K562 (cell line): ENCODE measurements around the gene FRMD3. TPM values are rescaled to one million over a fixed set of nuclear protein-coding genes. Genes with fewer than 3 reads are reported as not detected.

ENCODE experiments used
- ATAC-seq: fragments of 200-7000 bp; cut with Tn5 transposase; 3 replicates; pipeline ENCODE4 v1.9.1; 2020; ENCODE audit warnings: moderate library complexity
- BruUV-seq: library from RNA; stranded (reverse); fragments of 400-500 nt; replicated peaks from 2 replicates; lab custom pipeline; 2021; lab: Mats Ljungman, UMichigan
- CTCF ChIA-PET: fragments of 300-600 bp; formaldehyde crosslinking; extraction: SDS; loops from one replicate; lab custom pipeline; 2021; ENCODE audit warnings: low intra/inter-chr PET ratio; lab: Yijun Ruan, JAX
- POLR2A ChIA-PET: fragments of 300-600, 350-650 bp; sonication (Branson Sonifier 250); formaldehyde crosslinking; extraction: SDS; loops from one replicate; lab custom pipeline; 2021; ENCODE audit warnings: antibody characterized with exemption, inconsistent platforms; lab: Yijun Ruan, JAX
- DNase-seq, 4 experiments: peaks; one replicate each; pipeline versions ENCODE4 v3.0.0 to v3.0.0-alpha.2; 2011 to 2018; ENCODE audit warnings: low spot score in 3 of 4, mixed read lengths in 3 of 4; ENCODE audit errors: extremely low read depth in 1 of 4
- FAIRE-seq: peaks from 2 replicates; lab custom pipeline; 2011; peaks lifted over from hg19 to GRCh38; lab: Jason Lieb, UNC
- H2AFZ ChIP-seq: 2 replicates; pipeline ENCODE4 v1.6.0; 2011; ENCODE audit warnings: low read depth, low read length, control low read depth, inconsistent platforms
- H3K27ac ChIP-seq: fragments of 200-600 bp; 3 replicates; pipeline ENCODE4 v1.8.0; 2011; ENCODE audit warnings: low read depth, mild to moderate bottlenecking, control low read depth, inconsistent platforms, low read length, moderate library complexity, mixed read lengths; ENCODE audit errors: extremely low read depth
- H3K27me3 ChIP-seq, 2 experiments: fragments of 300-600 bp in 1 of 2; 2 replicates in 1 of 2; 3 replicates in 1 of 2; pipeline versions ENCODE4 v1.6.0 to v1.8.0; 2011; ENCODE audit warnings: inconsistent platforms in 2 of 2, low read length in 2 of 2, mild to moderate bottlenecking in 1 of 2, mixed read lengths in 1 of 2, moderate library complexity in 1 of 2; ENCODE audit not compliant: control insufficient read depth in 2 of 2, insufficient read depth in 2 of 2
- H3K36me3 ChIP-seq: fragments of 300-600 bp; 3 replicates; pipeline ENCODE4 v1.8.0; 2011; ENCODE audit warnings: mild to moderate bottlenecking, low read length, inconsistent platforms; ENCODE audit not compliant: control insufficient read depth, insufficient read depth
- H3K4me1 ChIP-seq, 2 experiments: fragments of 200-600 bp in 1 of 2; replicated peaks in 1 of 2; 2 replicates in 1 of 2; 3 replicates in 1 of 2; pipeline versions ENCODE4 v1.5.1 to v1.8.0; 2011; ENCODE audit warnings: inconsistent platforms in 2 of 2, low read length in 2 of 2, mild to moderate bottlenecking in 1 of 2, mixed read lengths in 1 of 2, moderate library complexity in 1 of 2; ENCODE audit not compliant: control insufficient read depth in 2 of 2, insufficient read depth in 2 of 2
- H3K4me2 ChIP-seq: 2 replicates; pipeline ENCODE4 v1.6.1; 2011; ENCODE audit warnings: low read length, control low read depth, inconsistent platforms, mixed read lengths; ENCODE audit not compliant: insufficient read depth
- H3K4me3 ChIP-seq: fragments of 200-600 bp; sonication (generic), shearing (Covaris generic); 2 replicates; pipeline ENCODE4 v1.5.1; 2016; ENCODE audit warnings: control low read depth, inconsistent platforms
- H3K79me2 ChIP-seq: fragments of 200-600 bp; 3 replicates; pipeline ENCODE4 v1.8.0; 2011; ENCODE audit warnings: low read length, inconsistent platforms; ENCODE audit not compliant: control insufficient read depth, insufficient read depth
- H3K9ac ChIP-seq, 2 experiments: 2 replicates each; pipeline versions ENCODE4 v1.6.0 to v1.6.1; 2011; ENCODE audit warnings: low read depth in 2 of 2, low read length in 2 of 2, control low read depth in 1 of 2, inconsistent platforms in 1 of 2, mild to moderate bottlenecking in 1 of 2, mixed read lengths in 1 of 2; ENCODE audit not compliant: insufficient read depth in 1 of 2
- H3K9me1 ChIP-seq: one replicate; pipeline ENCODE4 v1.6.0; 2011; ENCODE audit warnings: inconsistent platforms, mild to moderate bottlenecking, low read length, moderate library complexity; ENCODE audit not compliant: control insufficient read depth, insufficient read depth
- H3K9me3 ChIP-seq: replicated peaks from 2 replicates; pipeline ENCODE4 v1.5.1; 2011; ENCODE audit warnings: low read depth, low read length, inconsistent platforms; ENCODE audit not compliant: control insufficient read depth, insufficient read depth
- H4K20me1 ChIP-seq: replicated peaks from 2 replicates; pipeline ENCODE4 v1.6.1; 2011; ENCODE audit warnings: low read length, inconsistent platforms, mixed read lengths; ENCODE audit not compliant: control insufficient read depth, insufficient read depth
- FOXA3 ChIP-seq, 2 experiments: fragments of 450-650 bp in 1 of 2; sonication (generic) in 1 of 2; formaldehyde crosslinking; IDR thresholded peaks in 1 of 2; conservative IDR thresholded peaks in 1 of 2; 2 replicates each; pipeline versions ENCODE4 v1.4.0 to v1.8.0; 2020 to 2022; ENCODE audit warnings: mild to moderate bottlenecking in 2 of 2, missing genetic modification reagents in 1 of 2
- GATA2 ChIP-seq: sonication (generic); formaldehyde crosslinking; IDR thresholded peaks from 2 replicates; pipeline ENCODE4 v1.4.0; 2020; ENCODE audit warnings: mild to moderate bottlenecking, missing genetic modification reagents
- HDAC2 ChIP-seq: fragments of 450-650 bp; IDR thresholded peaks from 2 replicates; pipeline ENCODE4 v1.6.1; 2016; ENCODE audit warnings: mild to moderate bottlenecking
- NR4A1 ChIP-seq, 2 experiments: fragments of 250-450 bp in 1 of 2; fragments of 450-650 bp in 1 of 2; sonication (Bioruptor Pico) in 1 of 2; IDR thresholded peaks; 2 replicates each; pipeline versions ENCODE4 v1.4.0 to v1.6.1; 2016 to 2020; ENCODE audit warnings: mild to moderate bottlenecking in 2 of 2, missing compliant biosample characterization in 1 of 2, missing genetic modification characterization in 1 of 2, moderate library complexity in 1 of 2
- RBM25 ChIP-seq: fragments of 200-400 bp; formaldehyde crosslinking; IDR thresholded peaks from 2 replicates; pipeline ENCODE4 v1.6.1; 2018; ENCODE audit warnings: low read length, low read depth, moderate library complexity; ENCODE audit not compliant: severe bottlenecking
- U2AF2 ChIP-seq: fragments of 200-400 bp; formaldehyde crosslinking; optimal IDR thresholded peaks from 2 replicates; pipeline ENCODE3; 2017; ENCODE audit warnings: low read depth, mild to moderate bottlenecking, low read length
- ZNF146 ChIP-seq: IDR thresholded peaks from one replicate; pipeline ENCODE4 v1.6.1; 2018; ENCODE audit warnings: missing compliant biosample characterization; ENCODE audit not compliant: unreplicated experiment
- ZNF445 ChIP-seq: fragments of 250-450 bp; sonication (Bioruptor Pico); IDR thresholded peaks from 2 replicates; pipeline ENCODE4 v1.4.0; 2020; ENCODE audit warnings: low read depth, mild to moderate bottlenecking, moderate library complexity
- WGBS: fragments of 100-300 bp; shearing (Covaris generic); methylation state at CpG from one replicate; pipeline ENCODE4 v1.1.6; 2016; ENCODE audit warnings: low coverage, mixed read lengths; ENCODE audit not compliant: insufficient coverage; ENCODE audit errors: missing lambda C conversion rate; 5-methylcytosine and 5-hydroxymethylcytosine counted together
- in situ Hi-C: fragments of 300-500 bp; cut with MboI; formaldehyde crosslinking; loops from 4 replicates; pipeline ENCODE4 v1.15.0; 2018; ENCODE audit warnings: inconsistent platforms, mixed read lengths
- intact Hi-C: fragments of 100-400 bp; cut with micrococcal nuclease; formaldehyde crosslinking; loops from 2 replicates; pipeline ENCODE4 v1.14.2; 2022
- polyA plus RNA-seq, 8 experiments: library from polyadenylated mRNA; depleted of rRNA in 4 of 8; stranded (reverse) in 5 of 8; unstranded in 3 of 8; fragments of >200 nt; fragmentation: Nextera tagmentation in 2 of 8; fragmentation: Illumina TruSeq in 1 of 8; extraction: Ambion mirVana in 2 of 8; extraction: Trizol in 1 of 8; gene quantifications; 2 replicates each; pipeline versions ENCODE4 v1.2.1 to v1.2.3, GENCODE V29; 2011 to 2014; ENCODE audit warnings: inconsistent platforms in 1 of 8, missing spikeins in 1 of 8
- total RNA-seq, 7 experiments: library from RNA; depleted of rRNA in 6 of 7; stranded (reverse); fragments of >200 nt in 6 of 7; fragmentation: Illumina TruSeq in 2 of 7; extraction: Trizol in 2 of 7; gene quantifications; 2 replicates each; pipeline versions ENCODE4 v1.2.1 to v1.2.3, GENCODE V29; 2011 to 2021; ENCODE audit warnings: low replicate concordance in 1 of 7
- TF ChIP-seq, protein P1 (sequence below), 2 experiments: fragments of 450-650 bp; IDR thresholded peaks; 2 replicates each; pipeline ENCODE4 v1.6.1; 2016
- TF ChIP-seq, protein P2 (sequence below): fragments of 450-650 bp; IDR thresholded peaks from 2 replicates; pipeline ENCODE4 v1.6.1; 2017; ENCODE audit warnings: antibody characterized with exemption

The FRMD3 gene
- total and polyA plus RNA-seq, 9 of the 15 experiments (the other 6 are each of a cell fraction or from before 2014, with no cell fraction given), result 0.09 to 0.51 (median 0.21) TPM

GRCh38 chr9:83449166-83449565, 89.0 kb downstream of the FRMD3 start:
- no peaks in the 10 kb centered on the region for H4K20me1 ChIP-seq
- no TSS peak for BruUV-seq
- no peak for DNase-seq
- WGBS, result 8% methylated on average over 5 of the region's 5 CpGs
- no peak for FAIRE-seq
- intact Hi-C loops (no loop called here), in situ Hi-C loops (no loop called here)
- H3K4me3 ChIP-seq, result no peak overlapping the region
- H3K9ac ChIP-seq, result no peak overlapping the region
- ChIA-PET CTCF (no interaction called here), POLR2A (no interaction called here)
- H2AFZ ChIP-seq, result no peak overlapping the region
- TF ChIP-seq, protein P1, sequence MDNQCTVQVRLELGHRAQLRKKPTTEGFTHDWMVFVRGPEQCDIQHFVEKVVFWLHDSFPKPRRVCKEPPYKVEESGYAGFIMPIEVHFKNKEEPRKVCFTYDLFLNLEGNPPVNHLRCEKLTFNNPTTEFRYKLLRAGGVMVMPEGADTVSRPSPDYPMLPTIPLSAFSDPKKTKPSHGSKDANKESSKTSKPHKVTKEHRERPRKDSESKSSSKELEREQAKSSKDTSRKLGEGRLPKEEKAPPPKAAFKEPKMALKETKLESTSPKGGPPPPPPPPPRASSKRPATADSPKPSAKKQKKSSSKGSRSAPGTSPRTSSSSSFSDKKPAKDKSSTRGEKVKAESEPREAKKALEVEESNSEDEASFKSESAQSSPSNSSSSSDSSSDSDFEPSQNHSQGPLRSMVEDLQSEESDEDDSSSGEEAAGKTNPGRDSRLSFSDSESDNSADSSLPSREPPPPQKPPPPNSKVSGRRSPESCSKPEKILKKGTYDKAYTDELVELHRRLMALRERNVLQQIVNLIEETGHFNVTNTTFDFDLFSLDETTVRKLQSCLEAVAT (IDR thresholded peaks at IDR 0.05), result no peak
- no peak for TF ChIP-seq GATA2
- TF ChIP-seq HDAC2, result no peak
- TF ChIP-seq ZNF445 (CRISPR knock-in tag), result no peak
- no peak for TF ChIP-seq FOXA3 (CRISPR knock-in tag; conservative IDR thresholded peaks at IDR 0.05 in 1 of 2, IDR thresholded peaks at IDR 0.05 in 1 of 2)
- TF ChIP-seq, protein P2, sequence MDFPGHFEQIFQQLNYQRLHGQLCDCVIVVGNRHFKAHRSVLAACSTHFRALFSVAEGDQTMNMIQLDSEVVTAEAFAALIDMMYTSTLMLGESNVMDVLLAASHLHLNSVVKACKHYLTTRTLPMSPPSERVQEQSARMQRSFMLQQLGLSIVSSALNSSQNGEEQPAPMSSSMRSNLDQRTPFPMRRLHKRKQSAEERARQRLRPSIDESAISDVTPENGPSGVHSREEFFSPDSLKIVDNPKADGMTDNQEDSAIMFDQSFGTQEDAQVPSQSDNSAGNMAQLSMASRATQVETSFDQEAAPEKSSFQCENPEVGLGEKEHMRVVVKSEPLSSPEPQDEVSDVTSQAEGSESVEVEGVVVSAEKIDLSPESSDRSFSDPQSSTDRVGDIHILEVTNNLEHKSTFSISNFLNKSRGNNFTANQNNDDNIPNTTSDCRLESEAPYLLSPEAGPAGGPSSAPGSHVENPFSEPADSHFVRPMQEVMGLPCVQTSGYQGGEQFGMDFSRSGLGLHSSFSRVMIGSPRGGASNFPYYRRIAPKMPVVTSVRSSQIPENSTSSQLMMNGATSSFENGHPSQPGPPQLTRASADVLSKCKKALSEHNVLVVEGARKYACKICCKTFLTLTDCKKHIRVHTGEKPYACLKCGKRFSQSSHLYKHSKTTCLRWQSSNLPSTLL, result no peak
- TF ChIP-seq ZNF146 (CRISPR knock-in tag), result no peak
- no peak for TF ChIP-seq RBM25
- no peak for TF ChIP-seq U2AF2
- TF ChIP-seq NR4A1 (CRISPR knock-in tag; IDR thresholded peaks at IDR 0.05), result no peak
- no peak for TF ChIP-seq NR4A1 (tag; IDR thresholded peaks at IDR 0.05)
- H3K4me1 ChIP-seq, result no peaks in the 10 kb centered on the region
- H3K4me2 ChIP-seq, result no peak overlapping the region
- no peak for ATAC-seq
- H3K9me1 ChIP-seq, result no peaks in the 10 kb centered on the region
- no peaks in the 10 kb centered on the region for H3K9me3 ChIP-seq
- H3K79me2 ChIP-seq, result no peaks in the 10 kb centered on the region
- no peaks in the 10 kb centered on the region for H3K36me3 ChIP-seq
- H3K27ac ChIP-seq, result no peak overlapping the region
- H3K27me3 ChIP-seq, result no peaks in the 10 kb centered on the region
